ENCODE data around the gene PKNOX2.

DNA sequence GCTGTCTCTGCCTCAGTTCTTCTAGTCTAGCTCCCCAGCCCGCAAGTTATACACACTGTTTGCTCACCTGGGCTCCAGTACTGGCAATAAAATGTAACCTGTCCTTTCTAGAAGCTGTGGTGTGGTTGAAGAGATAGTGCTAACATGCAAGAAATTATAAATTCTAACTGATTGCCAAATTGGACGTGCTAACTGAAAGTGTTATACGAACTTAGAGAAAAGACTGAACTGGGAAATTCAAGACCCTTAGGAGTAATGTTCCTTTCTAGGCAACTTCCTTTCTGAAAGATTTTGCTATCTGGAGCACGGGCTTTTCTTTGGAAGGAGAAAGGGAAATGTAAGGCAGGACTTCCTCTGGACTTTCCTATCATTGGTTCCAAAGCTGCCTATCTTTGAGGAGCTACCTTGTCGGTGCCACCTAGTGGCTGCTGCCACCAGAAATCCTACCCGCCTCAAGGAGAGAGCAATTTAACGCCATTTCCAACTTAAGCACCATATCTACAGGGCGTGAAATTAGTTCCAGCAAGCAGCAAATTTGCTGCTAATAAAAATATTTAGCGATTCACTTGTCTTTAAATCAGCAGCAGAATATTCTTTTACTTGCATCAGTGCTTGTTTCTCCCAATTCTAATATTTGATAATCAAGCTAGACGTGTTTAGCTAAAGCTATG lies 40.5 kb upstream of the PKNOX2 start:
- TF ChIP-seq CEBPB (IDR thresholded peaks at IDR 0.05; ENCODE audit: low read depth, low read length) (no peak), POLR2A (IDR thresholded peaks at IDR 0.05; ENCODE audit: low read depth, low read length) (no peak), CTCF (conservative IDR thresholded peaks at IDR 0.05; ENCODE audit: low read depth, low read length) (peak; percentile 36), MXI1 (IDR thresholded peaks at IDR 0.05; ENCODE audit: borderline replicate concordance, low read depth, low read length) (no peak), FOS (IDR thresholded peaks at IDR 0.05; ENCODE audit: low read depth, low read length) (no peak), USF2 (IDR thresholded peaks at IDR 0.05; ENCODE audit: low read depth, low read length) (no peak), NFE2L2 (IDR thresholded peaks at IDR 0.05; ENCODE audit: low read depth, low read length) (no peak), RFX5 (IDR thresholded peaks at IDR 0.05; ENCODE audit: low read depth, low read length) (no peak), RAD21 (IDR thresholded peaks at IDR 0.05; ENCODE audit: low read length) (peak; percentile 13; the same call in 1 of the 2 replicates), CHD1 (IDR thresholded peaks at IDR 0.05; ENCODE audit: low read depth, low read length) (no peak)
- TF ChIP-seq, protein P1, sequence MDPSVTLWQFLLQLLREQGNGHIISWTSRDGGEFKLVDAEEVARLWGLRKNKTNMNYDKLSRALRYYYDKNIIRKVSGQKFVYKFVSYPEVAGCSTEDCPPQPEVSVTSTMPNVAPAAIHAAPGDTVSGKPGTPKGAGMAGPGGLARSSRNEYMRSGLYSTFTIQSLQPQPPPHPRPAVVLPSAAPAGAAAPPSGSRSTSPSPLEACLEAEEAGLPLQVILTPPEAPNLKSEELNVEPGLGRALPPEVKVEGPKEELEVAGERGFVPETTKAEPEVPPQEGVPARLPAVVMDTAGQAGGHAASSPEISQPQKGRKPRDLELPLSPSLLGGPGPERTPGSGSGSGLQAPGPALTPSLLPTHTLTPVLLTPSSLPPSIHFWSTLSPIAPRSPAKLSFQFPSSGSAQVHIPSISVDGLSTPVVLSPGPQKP (IDR thresholded peaks at IDR 0.05; ENCODE audit: borderline replicate concordance, low read depth, low read length) = no peak

All from IMR-90 (cell line).